ENCODE data around the gene YPEL5.

YPEL5 gene

DNA sequence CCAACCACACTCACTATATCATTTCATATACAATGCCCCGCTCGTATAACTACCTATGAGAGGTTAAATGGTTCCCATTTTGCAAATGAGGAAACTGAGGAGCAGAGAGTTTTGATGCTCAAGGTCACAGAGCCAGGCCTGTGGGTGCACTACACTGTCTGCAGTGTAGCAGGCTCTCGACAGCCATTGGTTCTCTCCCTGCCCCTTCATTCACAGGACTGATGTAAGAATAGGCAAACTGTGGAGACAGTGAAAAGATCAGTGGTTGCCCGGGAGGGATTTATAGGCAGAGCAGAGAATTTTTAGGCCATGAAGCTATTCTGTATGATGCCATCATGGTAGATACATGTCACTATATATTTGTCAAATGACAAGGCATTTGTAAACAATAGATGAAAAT lies 45.5 kb downstream of the YPEL5 start:
- H3K9me3 Mint-ChIP-seq: no peaks in the 10 kb centered on the region
- no peak for DNase-seq (ENCODE audit: low spot score)
- peaks cover 2% of the 10 kb centered on the region for H3K27me3 Mint-ChIP-seq (ENCODE audit: low read depth)
- H3K4me1 Mint-ChIP-seq (ENCODE audit: low read depth): no peaks in the 10 kb centered on the region
- H3K27ac Mint-ChIP-seq: no peak overlapping the region
- no peaks in the 10 kb centered on the region for H3K36me3 Mint-ChIP-seq (ENCODE audit: low read depth)
- H3K4me3 Mint-ChIP-seq: no peak overlapping the region

- Mint-ChIP-seq H3K4me1 (ENCODE audit: low read depth) (no peaks in the 10 kb centered on the region), H3K36me3 (ENCODE audit: low read depth) (no peaks in the 10 kb centered on the region), H3K27ac (no peak overlapping the region), H3K27me3 (ENCODE audit: low read depth) (peaks cover under 1% of the 10 kb centered on the region), H3K9me3 (no peaks in the 10 kb centered on the region), H3K4me3 (no peak overlapping the region)
- no peak for DNase-seq (ENCODE audit: low spot score)
Observed at GRCh38 chr2:30193104-30193681, 46.4 kb downstream of the YPEL5 start.

DNA sequence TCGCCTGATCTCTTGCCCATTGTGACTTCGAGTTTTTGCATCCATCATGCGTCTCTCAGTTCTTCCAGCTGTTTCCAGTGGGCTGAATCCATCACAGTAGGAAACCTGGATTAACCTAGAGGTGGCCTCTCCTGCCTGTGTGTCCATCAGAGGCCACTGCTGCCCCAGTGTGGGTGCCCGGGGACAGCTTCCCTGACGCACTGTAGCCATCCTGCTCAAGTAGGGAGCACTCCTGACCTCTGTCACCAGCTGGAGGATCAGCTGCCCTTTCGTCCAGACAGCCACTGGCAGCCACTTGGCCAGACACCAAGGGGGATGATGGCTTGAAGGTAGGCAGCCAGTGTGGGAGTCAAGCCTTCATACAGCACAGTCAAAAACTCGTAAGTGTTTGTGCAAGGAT lies 47.6 kb downstream of the YPEL5 start:
- no peak for DNase-seq (ENCODE audit: low spot score)
- Mint-ChIP-seq H3K9me3 (no peaks in the 10 kb centered on the region), H3K27me3 (ENCODE audit: low read depth) (no peaks in the 10 kb centered on the region), H3K4me3 (no peak overlapping the region), H3K4me1 (ENCODE audit: low read depth) (no peaks in the 10 kb centered on the region), H3K36me3 (ENCODE audit: low read depth) (no peaks in the 10 kb centered on the region), H3K27ac (no peak overlapping the region)

GRCh38 chr2:30195016-30195415 lies 48.2 kb downstream of the YPEL5 start:
- Mint-ChIP-seq H3K4me3 (no peak overlapping the region), H3K4me1 (ENCODE audit: low read depth) (no peaks in the 10 kb centered on the region), H3K36me3 (ENCODE audit: low read depth) (no peaks in the 10 kb centered on the region), H3K27me3 (ENCODE audit: low read depth) (no peaks in the 10 kb centered on the region), H3K27ac (no peak overlapping the region), H3K9me3 (no peaks in the 10 kb centered on the region)
- DNase-seq (ENCODE audit: low spot score): no peak

DNA sequence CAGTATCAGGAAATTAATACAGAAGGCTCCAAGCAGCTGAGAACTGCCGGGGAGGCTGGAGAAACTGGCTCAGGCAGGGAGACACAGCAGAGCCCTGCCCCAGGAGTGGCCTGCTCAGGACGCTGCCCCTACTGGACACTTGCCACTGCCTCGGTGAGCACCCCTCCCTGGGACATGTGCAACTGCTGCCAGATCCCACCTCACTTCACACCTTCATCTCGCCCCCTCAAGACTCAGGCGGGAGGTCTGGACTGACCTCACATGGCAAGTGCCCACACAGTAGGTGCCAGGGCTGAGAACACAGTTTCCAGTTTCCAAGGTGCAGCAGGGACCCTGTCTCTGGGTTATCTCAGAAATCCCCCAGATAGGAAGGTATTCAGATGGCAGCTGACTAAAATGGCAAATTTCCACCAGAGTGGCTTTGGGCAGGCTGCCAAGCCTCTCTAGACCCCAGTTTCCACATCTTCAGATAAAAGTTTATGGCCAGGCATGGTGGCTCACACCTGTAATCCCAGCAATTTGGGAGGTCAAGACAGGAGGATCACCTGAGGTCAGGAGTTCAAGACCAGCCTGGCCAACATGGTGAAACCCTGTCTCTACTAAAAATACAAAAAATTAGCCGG lies 50.9 kb downstream of the YPEL5 start:
- H3K27me3 Mint-ChIP-seq (ENCODE audit: low read depth): peaks cover under 1% of the 10 kb centered on the region
- H3K4me3 Mint-ChIP-seq: no peak overlapping the region
- DNase-seq (ENCODE audit: low spot score): no peak
- H3K4me1 Mint-ChIP-seq (ENCODE audit: low read depth): no peaks in the 10 kb centered on the region
- no peaks in the 10 kb centered on the region for H3K9me3 Mint-ChIP-seq
- no peak overlapping the region for H3K27ac Mint-ChIP-seq
- no peaks in the 10 kb centered on the region for H3K36me3 Mint-ChIP-seq (ENCODE audit: low read depth)

- no peak for DNase-seq (ENCODE audit: low spot score)
- Mint-ChIP-seq H3K36me3 (ENCODE audit: low read depth) (no peaks in the 10 kb centered on the region), H3K9me3 (no peaks in the 10 kb centered on the region), H3K4me1 (ENCODE audit: low read depth) (no peaks in the 10 kb centered on the region), H3K27ac (no peak overlapping the region), H3K4me3 (no peak overlapping the region), H3K27me3 (ENCODE audit: low read depth) (peaks cover 3% of the 10 kb centered on the region)
Observed at GRCh38 chr2:30201990-30202389, 55.2 kb downstream of the YPEL5 start.

GRCh38 chr2:30203156-30203555 lies 56.3 kb downstream of the YPEL5 start:
- Mint-ChIP-seq H3K9me3 (no peaks in the 10 kb centered on the region), H3K4me1 (ENCODE audit: low read depth) (no peaks in the 10 kb centered on the region), H3K27me3 (ENCODE audit: low read depth) (peaks cover 3% of the 10 kb centered on the region), H3K27ac (no peak overlapping the region), H3K4me3 (no peak overlapping the region), H3K36me3 (ENCODE audit: low read depth) (no peaks in the 10 kb centered on the region)
- no peak for DNase-seq (ENCODE audit: low spot score)

DNA sequence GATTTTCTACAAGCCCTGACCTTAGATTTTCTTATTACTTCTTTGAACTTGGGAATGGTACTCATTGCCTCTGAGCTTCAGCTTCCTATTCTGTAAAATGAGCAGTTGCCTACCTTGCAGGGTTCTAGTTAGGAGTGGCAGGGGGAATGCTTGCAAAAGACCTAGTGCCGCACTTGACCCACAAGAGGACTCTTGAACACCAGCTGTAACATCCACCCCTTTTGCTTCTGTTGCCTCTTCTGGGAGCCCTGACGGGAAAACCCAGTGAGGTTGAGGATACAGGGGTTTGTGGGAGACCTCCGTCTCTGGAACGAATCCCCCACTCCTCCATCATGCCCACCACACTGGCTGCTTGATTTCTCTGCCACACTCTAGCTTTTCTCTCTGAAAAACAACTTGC lies 57.5 kb downstream of the YPEL5 start:
- no peak overlapping the region for H3K27ac Mint-ChIP-seq
- H3K36me3 Mint-ChIP-seq (ENCODE audit: low read depth): no peaks in the 10 kb centered on the region
- H3K4me1 Mint-ChIP-seq (ENCODE audit: low read depth): peaks cover 10% of the 10 kb centered on the region
- DNase-seq (ENCODE audit: low spot score): no peak
- no peak overlapping the region for H3K4me3 Mint-ChIP-seq
- peaks cover 3% of the 10 kb centered on the region for H3K27me3 Mint-ChIP-seq (ENCODE audit: low read depth)
- H3K9me3 Mint-ChIP-seq: no peaks in the 10 kb centered on the region

- H3K4me1 Mint-ChIP-seq (ENCODE audit: low read depth): peaks cover 12% of the 10 kb centered on the region
- DNase-seq (ENCODE audit: low spot score): no peak
- no peak overlapping the region for H3K4me3 Mint-ChIP-seq
- H3K27ac Mint-ChIP-seq: no peak overlapping the region
- no peaks in the 10 kb centered on the region for H3K9me3 Mint-ChIP-seq
- H3K27me3 Mint-ChIP-seq (ENCODE audit: low read depth): peaks cover 3% of the 10 kb centered on the region
- no peaks in the 10 kb centered on the region for H3K36me3 Mint-ChIP-seq (ENCODE audit: low read depth)
Observed at GRCh38 chr2:30205456-30205855, 58.6 kb downstream of the YPEL5 start.

GRCh38 chr2:30206461-30207430 lies 59.9 kb downstream of the YPEL5 start:
- Mint-ChIP-seq H3K27me3 (ENCODE audit: low read depth) (peaks cover 3% of the 10 kb centered on the region), H3K4me1 (ENCODE audit: low read depth) (peaks cover 12% of the 10 kb centered on the region), H3K4me3 (no peak overlapping the region), H3K27ac (peak overlapping the region; percentile 20), H3K36me3 (ENCODE audit: low read depth) (no peaks in the 10 kb centered on the region), H3K9me3 (no peaks in the 10 kb centered on the region)
- no peak for DNase-seq (ENCODE audit: low spot score)

DNA sequence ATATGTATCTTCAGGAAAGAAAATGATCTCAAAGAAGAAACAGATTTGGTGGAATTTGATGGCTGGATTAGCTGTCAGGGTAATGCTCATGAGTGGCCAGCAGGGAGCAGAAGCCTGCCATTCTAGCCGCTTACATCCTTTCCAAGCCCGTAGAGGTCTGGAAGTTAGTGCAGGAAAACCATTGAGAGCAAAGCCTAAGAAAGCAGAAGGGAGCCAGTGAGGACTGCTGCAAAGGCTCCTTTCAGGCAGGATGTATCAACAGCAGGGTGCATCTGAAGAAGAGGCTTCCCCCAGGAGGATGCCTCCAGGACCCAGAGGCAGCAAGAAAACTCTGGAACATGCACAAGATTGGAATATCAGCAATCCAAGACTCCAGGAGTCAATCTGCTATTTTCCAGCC lies 61.6 kb downstream of the YPEL5 start:
- Mint-ChIP-seq H3K9me3 (no peaks in the 10 kb centered on the region), H3K27ac (no peak overlapping the region), H3K27me3 (ENCODE audit: low read depth) (peaks cover 3% of the 10 kb centered on the region), H3K4me1 (ENCODE audit: low read depth) (peaks cover 12% of the 10 kb centered on the region), H3K4me3 (no peak overlapping the region), H3K36me3 (ENCODE audit: low read depth) (no peaks in the 10 kb centered on the region)
- no peak for DNase-seq (ENCODE audit: low spot score)

DNA sequence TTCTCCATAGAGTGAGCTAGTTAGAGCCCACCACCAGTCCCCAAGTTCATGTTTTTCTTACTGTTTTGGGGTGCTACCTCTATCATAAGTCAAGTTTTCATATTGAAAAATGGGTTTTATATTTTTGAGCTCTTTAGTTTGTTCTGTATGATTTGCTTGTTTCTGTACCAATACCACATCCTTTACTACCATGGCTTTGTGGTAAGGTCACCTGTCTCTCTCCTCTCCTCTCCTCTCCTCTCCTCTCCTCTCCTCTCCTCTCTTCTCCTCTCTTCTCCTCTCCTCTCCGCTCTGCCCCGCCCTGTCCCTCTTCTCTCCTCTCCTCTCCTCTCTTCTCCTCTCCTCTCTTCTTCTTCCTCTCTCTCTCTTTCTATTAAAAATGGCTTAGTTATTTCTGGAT lies 62.4 kb downstream of the YPEL5 start:
- no peaks in the 10 kb centered on the region for H3K9me3 Mint-ChIP-seq
- H3K27ac Mint-ChIP-seq: peak overlapping the region; percentile 18
- DNase-seq (ENCODE audit: low spot score): no peak
- H3K27me3 Mint-ChIP-seq (ENCODE audit: low read depth): peaks cover 6% of the 10 kb centered on the region
- no peaks in the 10 kb centered on the region for H3K36me3 Mint-ChIP-seq (ENCODE audit: low read depth)
- peak overlapping the region; percentile 51 for H3K4me3 Mint-ChIP-seq
- peaks cover 12% of the 10 kb centered on the region for H3K4me1 Mint-ChIP-seq (ENCODE audit: low read depth)
